Liver (tissue), 9 donors: Measurements from ENCODE around the gene IER3IP1. TPM values are rescaled to one million over a fixed set of nuclear protein-coding genes. Genes with fewer than 3 reads are reported as not detected.

Experiments used
- DNase-seq: peaks from one replicate; pipeline ENCODE4 v3.0.0-alpha.2; 2017; ENCODE audit warnings: low spot score
- H3K27ac ChIP-seq, 2 donors: one replicate each; pipeline ENCODE4 v1.7.0; 2013; ENCODE audit warnings: inconsistent platforms in 2 of 2, low read length in 2 of 2, control low read depth in 1 of 2, low read depth in 1 of 2, mild to moderate bottlenecking in 1 of 2
- H3K27me3 ChIP-seq, 4 donors: one replicate each; pipeline versions ENCODE4 v1.6.1 to v1.7.0; 2013; ENCODE audit warnings: low read length in 3 of 4, inconsistent platforms in 1 of 4, mild to moderate bottlenecking in 1 of 4, moderate library complexity in 1 of 4; ENCODE audit not compliant: control insufficient read depth in 4 of 4, insufficient read depth in 4 of 4
- H3K36me3 ChIP-seq, 4 donors: one replicate each; pipeline versions ENCODE4 v1.6.1 to v1.7.0; 2013; ENCODE audit warnings: low read length in 3 of 4, mild to moderate bottlenecking in 3 of 4, low read depth in 1 of 4, moderate library complexity in 1 of 4; ENCODE audit not compliant: control insufficient read depth in 4 of 4, insufficient read depth in 3 of 4
- H3K4me1 ChIP-seq, 4 donors: one replicate each; pipeline versions ENCODE4 v1.6.1 to v1.7.0; 2013; ENCODE audit warnings: low read length in 3 of 4, mild to moderate bottlenecking in 3 of 4, moderate library complexity in 1 of 4; ENCODE audit not compliant: control insufficient read depth in 4 of 4, insufficient read depth in 4 of 4
- H3K4me3 ChIP-seq, 3 donors: one replicate each; pipeline versions ENCODE4 v1.6.1 to v1.7.0; 2013; ENCODE audit warnings: low read length in 3 of 3, control low read depth in 1 of 3, low read depth in 1 of 3, mild to moderate bottlenecking in 1 of 3
- H3K9ac ChIP-seq, 2 donors: one replicate each; pipeline ENCODE4 v1.7.0; 2013; ENCODE audit warnings: low read length in 2 of 2, mild to moderate bottlenecking in 2 of 2, moderate library complexity in 2 of 2, control low read depth in 1 of 2, low read depth in 1 of 2
- H3K9me3 ChIP-seq, 4 donors: one replicate each; pipeline versions ENCODE4 v1.6.1 to v1.7.0; 2013; ENCODE audit warnings: low read length in 3 of 4; ENCODE audit not compliant: control insufficient read depth in 4 of 4
- ATF3 ChIP-seq: IDR thresholded peaks from 2 replicates; pipeline ENCODE4 v1.6.1; 2016; ENCODE audit warnings: antibody characterized with exemption
- EGR1 ChIP-seq, 2 donors: IDR thresholded peaks; 2 replicates each; pipeline ENCODE4 v1.6.1; 2016 to 2018; ENCODE audit warnings: antibody characterized with exemption in 2 of 2, low read depth in 2 of 2
- FOXA1 ChIP-seq: IDR thresholded peaks from 2 replicates; pipeline ENCODE4 v1.6.1; 2016; ENCODE audit warnings: antibody characterized with exemption
- FOXA2 ChIP-seq: IDR thresholded peaks from 2 replicates; pipeline ENCODE4 v1.6.1; 2016; ENCODE audit warnings: antibody characterized with exemption
- GABPA ChIP-seq, 2 donors: IDR thresholded peaks in 1 of 2; conservative IDR thresholded peaks in 1 of 2; 2 replicates each; pipeline ENCODE4 v1.6.1; 2016; ENCODE audit warnings: antibody characterized with exemption in 2 of 2, mild to moderate bottlenecking in 1 of 2, moderate library complexity in 1 of 2
- HNF4A ChIP-seq, 2 donors: conservative IDR thresholded peaks; 2 replicates each; pipeline ENCODE4 v1.6.1; 2016; ENCODE audit warnings: antibody characterized with exemption in 2 of 2, mild to moderate bottlenecking in 2 of 2
- HNF4G ChIP-seq: IDR thresholded peaks from 2 replicates; pipeline ENCODE4 v1.6.1; 2016; ENCODE audit warnings: antibody characterized with exemption
- JUND ChIP-seq, 2 donors: IDR thresholded peaks; 2 replicates each; pipeline ENCODE4 v1.6.1; 2016; ENCODE audit warnings: antibody characterized with exemption in 2 of 2
- NR2F2 ChIP-seq: IDR thresholded peaks from 2 replicates; pipeline ENCODE4 v1.6.1; 2016; ENCODE audit warnings: antibody characterized with exemption
- RAD21 ChIP-seq, 2 donors: IDR thresholded peaks; 2 replicates each; pipeline ENCODE4 v1.6.1; 2016; ENCODE audit warnings: antibody characterized with exemption in 2 of 2, mild to moderate bottlenecking in 2 of 2
- RXRA ChIP-seq, 2 donors: IDR thresholded peaks; 2 replicates each; pipeline ENCODE4 v1.6.1; 2017 to 2018; ENCODE audit warnings: antibody characterized with exemption in 2 of 2, mild to moderate bottlenecking in 1 of 2
- SP1 ChIP-seq: IDR thresholded peaks from 2 replicates; pipeline ENCODE4 v1.6.1; 2018; ENCODE audit warnings: antibody characterized with exemption, mild to moderate bottlenecking
- TAF1 ChIP-seq: conservative IDR thresholded peaks from 2 replicates; pipeline ENCODE4 v1.6.1; 2016; ENCODE audit warnings: antibody characterized with exemption, mild to moderate bottlenecking
- YY1 ChIP-seq: IDR thresholded peaks from 2 replicates; pipeline ENCODE4 v1.6.1; 2016; ENCODE audit warnings: antibody characterized with exemption, mild to moderate bottlenecking
- ZBTB33 ChIP-seq: IDR thresholded peaks from 2 replicates; pipeline ENCODE4 v1.6.1; 2016; ENCODE audit warnings: antibody characterized with exemption
- WGBS: extraction: QIAGEN DNeasy Blood & Tissue Kit; methylation state at CpG from one replicate; pipeline ENCODE4 v1.1.7; 2013; 5-methylcytosine and 5-hydroxymethylcytosine counted together
- polyA plus RNA-seq, 2 donors: library from polyadenylated mRNA; stranded (reverse) in 1 of 2; unstranded in 1 of 2; fragments of 200-250 nt in 1 of 2; fragments of >200 nt in 1 of 2; fragmentation: Nextera tagmentation in 1 of 2; extraction: Ambion mirVana in 1 of 2; gene quantifications; one replicate each; pipeline versions ENCODE4 v1.2.1 to v1.2.3, GENCODE V29; 2013 to 2015
- total RNA-seq, 2 donors: library from RNA; depleted of rRNA; stranded (reverse); fragments of >200 nt; gene quantifications; one replicate each; pipeline ENCODE4 v1.2.3, GENCODE V29; 2014
- TF ChIP-seq, protein P1 (sequence below): fragments of 150-350 bp; IDR thresholded peaks from 2 replicates; pipeline ENCODE4 v1.5.1; 2017; ENCODE audit warnings: improper control_type of control experiment, low read depth, low read length; ENCODE audit not compliant: missing input control
- TF ChIP-seq, protein P2 (sequence below): IDR thresholded peaks from 2 replicates; pipeline ENCODE4 v1.6.1; 2016; ENCODE audit warnings: antibody characterized with exemption, mild to moderate bottlenecking
- TF ChIP-seq, protein P3 (sequence below): IDR thresholded peaks from 2 replicates; pipeline ENCODE4 v1.6.1; 2016; ENCODE audit warnings: antibody characterized with exemption
- donor health status: healthy.
- donor health status: healthy.
- donor health status: healthy.
- donor health status: healthy.
- donor health status: healthy.

Gene IER3IP1, protein sequence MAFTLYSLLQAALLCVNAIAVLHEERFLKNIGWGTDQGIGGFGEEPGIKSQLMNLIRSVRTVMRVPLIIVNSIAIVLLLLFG
- total RNA-seq (10 to 100 TPM in 1 of 2 donors, 1 to 10 TPM in 1; 8.0 to 24.9 TPM), polyA plus RNA-seq (10 to 100 TPM in 1 of 2 donors, 1 to 10 TPM in 1; 10.0 to 12.7 TPM)

- H3K27me3 ChIP-seq = no peaks in the 10 kb centered on the region
- H3K9ac ChIP-seq = peak within 1 kb of the TSS; percentile 83 to 92
- no peaks in the 10 kb centered on the region for H3K36me3 ChIP-seq
- H3K27ac ChIP-seq = peak within 1 kb of the TSS; percentile 82 to 91
- under 1% methylated on average over 48 of the region's 48 CpGs for WGBS
- peak within 1 kb of the TSS; percentile 87 to 95 (median 93) for H3K4me3 ChIP-seq
- DNase-seq = peak; percentile 90
- H3K4me1 ChIP-seq = peaks cover 0 to 17% (median 6%) of the 10 kb centered on the region in 4 donors
- TF ChIP-seq GABPA (IDR thresholded peaks at IDR 0.05 in 1 of 2, conservative IDR thresholded peaks at IDR 0.05 in 1 of 2) = peak in 1 of 2 donors; percentile 75
- peak; percentile 64 for TF ChIP-seq SP1
- no peak for TF ChIP-seq FOXA2
- TF ChIP-seq HNF4G = no peak
- TF ChIP-seq YY1 = peak; percentile 96
- TF ChIP-seq RXRA (IDR thresholded peaks at IDR 0.05) = peak; percentile 46 to 51
- TF ChIP-seq TAF1 = no peak
- peak; percentile 37 for TF ChIP-seq NR2F2
- TF ChIP-seq FOXA1 = peak; percentile 21
- TF ChIP-seq HNF4A (conservative IDR thresholded peaks at IDR 0.05) = peak; percentile 47 to 59
- TF ChIP-seq, protein P1, sequence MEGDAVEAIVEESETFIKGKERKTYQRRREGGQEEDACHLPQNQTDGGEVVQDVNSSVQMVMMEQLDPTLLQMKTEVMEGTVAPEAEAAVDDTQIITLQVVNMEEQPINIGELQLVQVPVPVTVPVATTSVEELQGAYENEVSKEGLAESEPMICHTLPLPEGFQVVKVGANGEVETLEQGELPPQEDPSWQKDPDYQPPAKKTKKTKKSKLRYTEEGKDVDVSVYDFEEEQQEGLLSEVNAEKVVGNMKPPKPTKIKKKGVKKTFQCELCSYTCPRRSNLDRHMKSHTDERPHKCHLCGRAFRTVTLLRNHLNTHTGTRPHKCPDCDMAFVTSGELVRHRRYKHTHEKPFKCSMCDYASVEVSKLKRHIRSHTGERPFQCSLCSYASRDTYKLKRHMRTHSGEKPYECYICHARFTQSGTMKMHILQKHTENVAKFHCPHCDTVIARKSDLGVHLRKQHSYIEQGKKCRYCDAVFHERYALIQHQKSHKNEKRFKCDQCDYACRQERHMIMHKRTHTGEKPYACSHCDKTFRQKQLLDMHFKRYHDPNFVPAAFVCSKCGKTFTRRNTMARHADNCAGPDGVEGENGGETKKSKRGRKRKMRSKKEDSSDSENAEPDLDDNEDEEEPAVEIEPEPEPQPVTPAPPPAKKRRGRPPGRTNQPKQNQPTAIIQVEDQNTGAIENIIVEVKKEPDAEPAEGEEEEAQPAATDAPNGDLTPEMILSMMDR = no peak
- TF ChIP-seq EGR1 (IDR thresholded peaks at IDR 0.05; ENCODE audit: low read depth in 2 of 2) = peak in 1 of 2 donors; percentile 49
- TF ChIP-seq ZBTB33 = peak; percentile 85
- TF ChIP-seq, protein P2, sequence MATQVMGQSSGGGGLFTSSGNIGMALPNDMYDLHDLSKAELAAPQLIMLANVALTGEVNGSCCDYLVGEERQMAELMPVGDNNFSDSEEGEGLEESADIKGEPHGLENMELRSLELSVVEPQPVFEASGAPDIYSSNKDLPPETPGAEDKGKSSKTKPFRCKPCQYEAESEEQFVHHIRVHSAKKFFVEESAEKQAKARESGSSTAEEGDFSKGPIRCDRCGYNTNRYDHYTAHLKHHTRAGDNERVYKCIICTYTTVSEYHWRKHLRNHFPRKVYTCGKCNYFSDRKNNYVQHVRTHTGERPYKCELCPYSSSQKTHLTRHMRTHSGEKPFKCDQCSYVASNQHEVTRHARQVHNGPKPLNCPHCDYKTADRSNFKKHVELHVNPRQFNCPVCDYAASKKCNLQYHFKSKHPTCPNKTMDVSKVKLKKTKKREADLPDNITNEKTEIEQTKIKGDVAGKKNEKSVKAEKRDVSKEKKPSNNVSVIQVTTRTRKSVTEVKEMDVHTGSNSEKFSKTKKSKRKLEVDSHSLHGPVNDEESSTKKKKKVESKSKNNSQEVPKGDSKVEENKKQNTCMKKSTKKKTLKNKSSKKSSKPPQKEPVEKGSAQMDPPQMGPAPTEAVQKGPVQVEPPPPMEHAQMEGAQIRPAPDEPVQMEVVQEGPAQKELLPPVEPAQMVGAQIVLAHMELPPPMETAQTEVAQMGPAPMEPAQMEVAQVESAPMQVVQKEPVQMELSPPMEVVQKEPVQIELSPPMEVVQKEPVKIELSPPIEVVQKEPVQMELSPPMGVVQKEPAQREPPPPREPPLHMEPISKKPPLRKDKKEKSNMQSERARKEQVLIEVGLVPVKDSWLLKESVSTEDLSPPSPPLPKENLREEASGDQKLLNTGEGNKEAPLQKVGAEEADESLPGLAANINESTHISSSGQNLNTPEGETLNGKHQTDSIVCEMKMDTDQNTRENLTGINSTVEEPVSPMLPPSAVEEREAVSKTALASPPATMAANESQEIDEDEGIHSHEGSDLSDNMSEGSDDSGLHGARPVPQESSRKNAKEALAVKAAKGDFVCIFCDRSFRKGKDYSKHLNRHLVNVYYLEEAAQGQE = peak; percentile 34
- TF ChIP-seq ATF3 = no peak
- TF ChIP-seq JUND (IDR thresholded peaks at IDR 0.05) = peak in 1 of 2 donors; percentile 23
- TF ChIP-seq, protein P3, sequence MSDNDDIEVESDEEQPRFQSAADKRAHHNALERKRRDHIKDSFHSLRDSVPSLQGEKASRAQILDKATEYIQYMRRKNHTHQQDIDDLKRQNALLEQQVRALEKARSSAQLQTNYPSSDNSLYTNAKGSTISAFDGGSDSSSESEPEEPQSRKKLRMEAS = peak; percentile 75
- peak; percentile 15 to 41 for TF ChIP-seq RAD21 (IDR thresholded peaks at IDR 0.05)
- H3K9me3 ChIP-seq = no peaks in the 10 kb centered on the region
Observed at GRCh38 chr18:47175898-47176575, at the start of gene IER3IP1. IER3IP1 (minus strand) TSS chr18:47176364; CDS start chr18:47176277, 87 bp downstream.
